GM10266 (cell line): ENCODE measurements around the gene KIF3B.

Experiments used
- DNase-seq: peaks from one replicate; pipeline ENCODE4 v3.0.0; 2012; ENCODE audit errors: extremely low spot score
- TF ChIP-seq, protein P1 (sequence below): IDR thresholded peaks from 2 replicates; pipeline ENCODE4 v1.5.1; 2012; ENCODE audit warnings: mild to moderate bottlenecking, low read depth; ENCODE audit not compliant: control insufficient read depth, insufficient read depth; ENCODE audit errors: missing control alignments

Gene KIF3B

DNA sequence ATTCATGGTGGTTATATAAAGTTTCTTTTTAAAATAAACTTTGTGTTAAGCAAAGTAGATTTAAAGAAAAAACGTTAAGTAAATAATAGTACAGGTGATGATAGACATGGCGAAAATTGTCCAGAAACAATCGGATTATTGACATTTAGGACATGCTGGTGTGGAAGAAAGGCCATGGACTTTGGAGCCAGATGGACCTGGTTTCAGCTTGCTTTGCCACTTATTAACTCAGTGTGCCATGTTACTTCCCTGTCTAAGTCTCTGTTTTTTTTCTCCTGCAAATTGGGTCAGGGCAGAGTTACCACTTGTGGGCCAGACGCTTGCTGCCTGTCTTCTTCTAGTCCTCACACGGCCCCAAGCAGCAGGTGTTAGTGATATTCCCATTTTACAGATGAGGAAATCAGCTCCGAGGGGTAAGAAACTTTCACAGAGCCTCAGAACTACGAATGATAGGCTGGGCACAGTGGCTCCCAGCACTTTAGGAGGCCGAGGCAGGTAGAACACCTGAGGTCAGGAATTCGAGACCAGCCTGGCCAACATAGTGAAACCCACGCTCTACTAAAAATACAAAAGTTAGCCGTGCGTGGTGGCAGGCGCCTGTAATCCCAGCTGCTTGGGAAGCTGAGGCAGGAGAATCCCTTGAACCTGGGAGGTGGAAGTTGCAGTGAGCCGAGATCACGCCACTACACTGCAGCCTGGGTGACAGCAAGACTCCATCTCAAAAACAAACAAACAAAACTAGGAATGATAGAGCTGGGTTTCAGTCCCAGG lies 12.4 kb downstream of the KIF3B start:
- no peak for DNase-seq
- TF ChIP-seq, protein P1, sequence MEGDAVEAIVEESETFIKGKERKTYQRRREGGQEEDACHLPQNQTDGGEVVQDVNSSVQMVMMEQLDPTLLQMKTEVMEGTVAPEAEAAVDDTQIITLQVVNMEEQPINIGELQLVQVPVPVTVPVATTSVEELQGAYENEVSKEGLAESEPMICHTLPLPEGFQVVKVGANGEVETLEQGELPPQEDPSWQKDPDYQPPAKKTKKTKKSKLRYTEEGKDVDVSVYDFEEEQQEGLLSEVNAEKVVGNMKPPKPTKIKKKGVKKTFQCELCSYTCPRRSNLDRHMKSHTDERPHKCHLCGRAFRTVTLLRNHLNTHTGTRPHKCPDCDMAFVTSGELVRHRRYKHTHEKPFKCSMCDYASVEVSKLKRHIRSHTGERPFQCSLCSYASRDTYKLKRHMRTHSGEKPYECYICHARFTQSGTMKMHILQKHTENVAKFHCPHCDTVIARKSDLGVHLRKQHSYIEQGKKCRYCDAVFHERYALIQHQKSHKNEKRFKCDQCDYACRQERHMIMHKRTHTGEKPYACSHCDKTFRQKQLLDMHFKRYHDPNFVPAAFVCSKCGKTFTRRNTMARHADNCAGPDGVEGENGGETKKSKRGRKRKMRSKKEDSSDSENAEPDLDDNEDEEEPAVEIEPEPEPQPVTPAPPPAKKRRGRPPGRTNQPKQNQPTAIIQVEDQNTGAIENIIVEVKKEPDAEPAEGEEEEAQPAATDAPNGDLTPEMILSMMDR, result no peak

DNA sequence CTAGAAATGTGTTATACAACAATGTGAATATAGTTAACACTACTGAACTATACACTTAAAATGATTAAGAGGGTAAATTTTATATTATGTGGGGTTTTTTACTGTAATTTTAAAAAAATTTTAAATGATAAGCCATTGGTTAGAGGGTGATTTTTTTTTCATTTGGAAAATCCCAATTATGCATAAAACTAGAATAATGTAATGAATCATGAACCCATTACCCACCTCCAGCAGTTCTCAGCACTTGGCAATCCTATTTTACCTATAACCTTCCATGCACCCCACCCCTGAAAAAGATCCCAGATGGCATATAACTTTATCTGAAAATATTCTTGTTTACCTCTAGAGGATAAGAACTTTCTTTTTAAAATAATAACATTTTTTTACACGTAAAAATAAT lies 13.7 kb downstream of the KIF3B start:
- TF ChIP-seq, protein P1, result no peak

DNA sequence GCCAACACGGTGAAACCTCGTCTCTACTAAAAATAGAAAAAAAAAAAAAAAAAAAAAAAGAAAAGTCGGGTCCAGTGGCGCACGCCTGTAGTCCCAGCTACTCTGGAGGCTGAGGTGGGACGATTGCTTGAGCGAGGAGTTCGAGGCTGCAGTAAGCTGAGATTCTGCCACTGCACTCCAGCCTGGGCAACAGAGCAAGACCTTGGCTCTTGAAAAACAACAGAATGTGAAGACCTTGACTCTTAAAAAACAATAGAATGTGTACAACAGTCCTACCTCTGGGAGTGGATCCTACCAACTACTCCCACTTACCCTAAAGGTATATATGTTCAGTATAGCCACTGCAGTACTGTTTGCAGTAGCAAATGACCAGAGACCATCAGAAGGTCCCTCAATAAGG lies 15.1 kb downstream of the KIF3B start:
- TF ChIP-seq, protein P1, result no peak
- no peak for DNase-seq

More for the DNA sequence above, 13.7 kb downstream of the KIF3B start:
- DNase-seq, result no peak

DNA sequence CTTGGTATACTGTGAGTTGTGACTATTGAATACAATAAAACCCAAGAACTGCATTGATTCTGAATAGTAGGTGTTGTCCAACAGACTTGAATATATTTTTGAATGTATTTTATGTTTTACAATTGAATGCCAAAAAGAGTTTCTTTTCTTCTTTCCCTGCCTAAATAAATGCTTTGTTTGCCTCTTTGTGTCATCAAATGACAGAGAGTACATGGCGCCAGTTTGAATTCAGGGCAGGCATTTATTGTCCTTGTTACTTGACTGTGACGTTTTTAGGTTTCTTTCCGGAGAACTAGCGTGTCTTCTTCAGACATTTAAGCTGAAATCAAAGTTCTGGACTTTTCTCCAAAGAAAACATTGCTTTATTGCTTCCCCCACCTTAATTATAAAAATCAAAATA lies 16.6 kb downstream of the KIF3B start:
- no peak for DNase-seq
- TF ChIP-seq, protein P1, result no peak

DNA sequence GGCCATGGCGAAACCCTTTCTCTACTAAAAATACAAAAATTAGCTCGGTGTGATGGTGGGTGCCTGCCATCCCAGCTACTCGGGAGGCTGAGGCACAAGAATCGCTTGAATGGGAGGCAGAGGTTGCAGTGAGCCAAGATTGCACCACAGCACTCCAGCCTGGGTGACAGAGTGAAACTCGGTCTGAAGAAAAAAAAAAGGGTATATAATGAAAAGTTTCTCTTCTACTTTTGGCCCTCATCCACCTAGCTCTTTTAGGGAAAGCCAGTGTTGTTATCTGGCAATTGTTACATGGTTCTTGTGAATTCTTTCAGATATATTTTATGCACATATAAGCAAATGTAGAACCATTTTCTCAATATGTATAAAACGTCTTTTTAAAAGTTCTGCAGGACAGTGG lies 19.0 kb downstream of the KIF3B start:
- TF ChIP-seq, protein P1, result no peak
- no peak for DNase-seq

DNA sequence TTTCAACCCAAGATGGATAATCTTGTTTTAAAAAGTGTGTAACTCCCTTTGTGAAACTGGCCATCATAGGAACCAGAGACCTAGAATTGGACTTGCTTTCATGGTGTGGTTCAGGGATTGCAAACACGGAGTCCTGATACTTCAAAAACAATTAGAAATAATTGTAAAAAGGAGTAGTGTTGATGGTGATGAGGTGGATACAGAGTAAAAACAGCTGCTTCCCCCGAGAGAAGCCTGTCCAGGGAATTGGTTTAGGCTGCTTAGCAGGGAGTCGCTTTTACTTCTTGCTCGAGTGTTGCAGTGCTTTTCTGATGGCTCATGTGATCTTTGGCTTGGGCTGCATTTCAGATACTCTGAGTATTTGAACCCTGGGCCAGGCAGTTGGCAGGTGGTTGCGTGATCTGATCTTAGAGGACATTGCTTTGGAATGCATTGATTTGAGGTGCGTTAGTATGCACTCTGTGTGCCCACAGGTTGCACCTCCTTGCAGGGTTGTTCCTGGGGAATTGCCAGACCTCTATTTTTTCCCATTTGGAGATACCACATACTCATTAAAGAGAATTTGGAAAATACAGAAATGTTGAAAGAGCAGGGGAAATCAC lies 19.5 kb downstream of the KIF3B start:
- TF ChIP-seq, protein P1, result no peak
- no peak for DNase-seq

DNA sequence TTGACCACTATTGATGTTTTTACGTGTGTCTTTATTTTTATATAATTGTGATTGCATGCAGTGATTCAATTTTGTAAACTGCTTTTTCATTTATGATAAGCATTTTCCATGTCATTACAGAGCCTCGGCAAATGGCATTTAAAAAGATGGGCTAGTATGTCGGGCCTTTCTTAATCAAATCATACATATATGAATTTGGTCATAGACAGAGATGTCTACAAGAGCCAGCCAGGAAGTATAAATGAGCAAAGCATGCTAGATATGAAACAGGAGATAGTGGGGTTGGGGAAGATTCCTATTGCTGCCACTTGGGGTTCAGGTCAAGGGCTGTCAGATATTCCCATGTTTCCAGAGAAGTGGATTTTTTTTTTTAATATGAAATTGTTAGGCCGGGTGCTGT lies 20.0 kb downstream of the KIF3B start:
- TF ChIP-seq, protein P1, result no peak
- no peak for DNase-seq
